Glomerular endothelial cell (primary cell): ENCODE results near the gene MYO9A. TPM values are rescaled to one million over a fixed set of nuclear protein-coding genes. Genes with fewer than 3 reads are reported as not detected.

Source experiments
- total RNA-seq: library from RNA; depleted of rRNA; stranded (reverse); fragments of >200 nt; gene quantifications from 2 replicates; pipeline ENCODE4 v1.2.3, GENCODE V29; 2015

The MYO9A gene
- total RNA-seq, 1 donor from 2014 or later, result 44.6 TPM

Other genes with a start within 250 kb of the MYO9A start
- gene SENP8, start 253 bp upstream of the MYO9A start, total RNA-seq, result 1.4 and 2.5 TPM in 2 replicates
- gene GRAMD2A, start 79.6 kb upstream of the MYO9A start, total RNA-seq, result not detected in 2 replicates
- 849 and 1,181 TPM in 2 replicates for gene PKM, start 113.0 kb upstream of the MYO9A start, total RNA-seq
- 22.8 and 23.9 TPM in 2 replicates for gene PARP6, start 154.4 kb upstream of the MYO9A start, total RNA-seq
- 0.05 and 1.5 TPM in 2 replicates for gene CELF6, start 202.0 kb upstream of the MYO9A start, total RNA-seq